GM12874 (cell line): ENCODE data around the gene PAPLN.

Experiments used
- TF ChIP-seq, protein P1 (sequence below): IDR thresholded peaks from 2 replicates; pipeline ENCODE4 v1.5.1; 2011; ENCODE audit warnings: low read depth, mild to moderate bottlenecking, control low read depth, low read length, moderate library complexity; ENCODE audit not compliant: insufficient read depth

The PAPLN gene

GRCh38 chr14:73246387-73247150 is 9.3 kb downstream of the PAPLN start:
- TF ChIP-seq, protein P1, sequence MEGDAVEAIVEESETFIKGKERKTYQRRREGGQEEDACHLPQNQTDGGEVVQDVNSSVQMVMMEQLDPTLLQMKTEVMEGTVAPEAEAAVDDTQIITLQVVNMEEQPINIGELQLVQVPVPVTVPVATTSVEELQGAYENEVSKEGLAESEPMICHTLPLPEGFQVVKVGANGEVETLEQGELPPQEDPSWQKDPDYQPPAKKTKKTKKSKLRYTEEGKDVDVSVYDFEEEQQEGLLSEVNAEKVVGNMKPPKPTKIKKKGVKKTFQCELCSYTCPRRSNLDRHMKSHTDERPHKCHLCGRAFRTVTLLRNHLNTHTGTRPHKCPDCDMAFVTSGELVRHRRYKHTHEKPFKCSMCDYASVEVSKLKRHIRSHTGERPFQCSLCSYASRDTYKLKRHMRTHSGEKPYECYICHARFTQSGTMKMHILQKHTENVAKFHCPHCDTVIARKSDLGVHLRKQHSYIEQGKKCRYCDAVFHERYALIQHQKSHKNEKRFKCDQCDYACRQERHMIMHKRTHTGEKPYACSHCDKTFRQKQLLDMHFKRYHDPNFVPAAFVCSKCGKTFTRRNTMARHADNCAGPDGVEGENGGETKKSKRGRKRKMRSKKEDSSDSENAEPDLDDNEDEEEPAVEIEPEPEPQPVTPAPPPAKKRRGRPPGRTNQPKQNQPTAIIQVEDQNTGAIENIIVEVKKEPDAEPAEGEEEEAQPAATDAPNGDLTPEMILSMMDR: no peak

DNA sequence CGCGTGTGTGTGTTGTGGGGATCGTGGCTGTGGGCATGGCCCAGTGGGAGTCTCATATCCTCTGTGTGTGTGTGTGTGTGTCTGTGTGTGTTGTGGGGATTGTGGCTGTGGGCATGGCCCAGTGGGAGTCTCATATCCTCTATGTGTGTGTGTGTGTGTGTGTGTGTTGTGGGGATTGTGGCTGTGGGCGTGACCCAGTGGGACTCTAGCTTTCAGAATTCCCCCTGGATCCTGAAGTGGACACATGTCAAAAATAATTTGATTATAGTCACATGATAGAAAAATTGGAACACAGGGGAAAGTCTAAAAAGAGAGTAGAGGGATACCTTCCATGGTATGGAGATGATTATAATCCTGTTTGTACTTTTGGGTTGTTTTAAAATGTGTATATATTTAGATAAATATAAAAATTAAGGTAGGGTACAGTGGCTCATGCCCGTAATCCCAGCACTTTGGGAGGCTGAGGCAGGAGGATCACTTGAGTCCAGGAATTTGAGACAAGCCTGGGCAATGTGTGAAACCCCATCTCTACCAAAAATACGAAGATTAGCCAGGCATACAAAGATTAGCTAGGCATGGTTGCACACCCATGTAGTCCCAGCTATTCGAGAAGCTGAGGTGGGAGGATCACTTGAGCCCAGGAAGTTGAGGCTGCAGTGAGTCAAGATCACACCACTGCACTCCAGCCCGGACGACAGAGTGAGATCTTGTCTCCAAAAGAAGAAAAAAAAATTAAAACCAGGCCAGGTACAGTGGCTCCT is 11.0 kb downstream of the PAPLN start:
- TF ChIP-seq, protein P1: no peak

GRCh38 chr14:73249108-73249507 is 11.8 kb downstream of the PAPLN start:
- TF ChIP-seq, protein P1: no peak

- TF ChIP-seq, protein P1: no peak
Measured at GRCh38 chr14:73249564-73250316, 12.4 kb downstream of the PAPLN start.

GRCh38 chr14:73250317-73250713 is 13.0 kb downstream of the PAPLN start:
- TF ChIP-seq, protein P1: no peak

GRCh38 chr14:73250781-73251500 is 13.6 kb downstream of the PAPLN start:
- TF ChIP-seq, protein P1: no peak
